GM19025 (cell line): Measurements from ENCODE around the gene SGTB.

Source experiments
- ATAC-seq: cut with Tn5 transposase; IDR thresholded peaks from one replicate; pipeline ENCODE4 v1.9.1; 2021; ENCODE audit warnings: mild to moderate bottlenecking, low read depth, moderate library complexity; ENCODE audit not compliant: unreplicated experiment

Gene SGTB, protein sequence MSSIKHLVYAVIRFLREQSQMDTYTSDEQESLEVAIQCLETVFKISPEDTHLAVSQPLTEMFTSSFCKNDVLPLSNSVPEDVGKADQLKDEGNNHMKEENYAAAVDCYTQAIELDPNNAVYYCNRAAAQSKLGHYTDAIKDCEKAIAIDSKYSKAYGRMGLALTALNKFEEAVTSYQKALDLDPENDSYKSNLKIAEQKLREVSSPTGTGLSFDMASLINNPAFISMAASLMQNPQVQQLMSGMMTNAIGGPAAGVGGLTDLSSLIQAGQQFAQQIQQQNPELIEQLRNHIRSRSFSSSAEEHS

DNA sequence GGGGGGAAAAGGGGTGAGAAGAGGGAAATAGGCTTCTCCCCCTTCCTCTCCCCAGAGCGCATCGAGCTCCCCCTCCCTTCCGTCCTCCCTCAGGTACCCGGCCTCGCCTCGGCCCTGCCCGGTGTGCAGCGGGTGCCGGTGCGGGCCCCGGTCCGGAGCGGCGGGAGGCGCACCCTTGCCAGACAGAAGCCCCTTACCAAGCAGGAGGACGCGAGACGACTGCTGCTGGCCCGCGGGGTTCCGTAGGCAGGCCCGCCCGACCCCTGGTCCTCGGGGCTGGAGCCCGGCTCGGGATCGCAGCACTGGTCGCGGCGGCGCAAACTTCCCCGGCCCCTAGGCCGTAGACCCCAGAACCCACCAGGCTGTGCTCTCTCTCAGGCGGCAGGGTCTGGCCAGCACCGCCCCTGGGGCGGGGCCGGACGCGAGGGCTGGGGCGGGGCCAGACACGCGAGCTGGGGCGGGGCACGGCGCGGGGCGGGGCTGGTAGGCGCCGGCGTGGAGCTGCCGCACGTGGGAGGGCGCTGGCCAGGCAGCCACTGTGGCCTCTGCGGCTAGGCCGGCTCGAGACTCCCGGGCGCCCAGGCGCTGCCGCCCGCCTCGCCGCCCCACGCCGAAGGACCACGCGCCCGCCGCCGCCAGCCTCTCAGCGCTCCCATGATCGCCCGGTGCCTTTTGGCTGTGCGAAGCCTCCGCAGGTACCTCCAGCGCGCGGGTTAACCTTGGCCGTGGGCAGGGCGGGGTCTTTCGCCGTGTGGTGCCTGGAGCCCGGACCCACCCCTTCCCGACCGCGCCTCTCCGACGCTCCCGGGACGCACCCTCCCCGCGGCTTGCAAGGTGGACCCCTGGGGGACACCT, at the start of gene SGTB, which contains the start of gene NLN:
TSS of gene SGTB (minus strand) at position 390 of the 855 bp plus-strand sequence. CDS start 1,302 bp downstream, outside the sequence.
TSS of gene NLN (plus strand) at position 486 of the 855 bp plus-strand sequence. CDS start at position 655, 169 bp downstream.
- peak; percentile 94 for ATAC-seq

DNA sequence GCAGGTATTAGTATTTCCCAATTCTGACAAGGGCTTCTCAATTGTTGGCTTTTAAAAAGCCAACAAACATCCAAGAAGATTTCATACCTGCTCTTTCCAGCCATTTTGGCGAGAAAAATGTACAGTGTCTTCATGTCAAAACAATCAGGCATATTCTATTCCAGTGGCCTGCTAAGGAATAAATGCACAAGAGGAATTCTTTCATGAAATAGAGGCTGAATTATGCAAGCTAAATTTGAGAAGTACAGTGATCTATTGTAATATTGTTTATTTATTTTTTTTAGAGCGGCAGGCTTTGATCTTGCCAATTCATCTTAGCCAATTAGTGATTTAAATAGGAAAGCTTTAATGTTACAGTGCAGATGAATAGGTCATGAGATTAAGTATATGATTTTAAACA, 49.4 kb upstream of the SGTB start:
- ATAC-seq: no peak

DNA sequence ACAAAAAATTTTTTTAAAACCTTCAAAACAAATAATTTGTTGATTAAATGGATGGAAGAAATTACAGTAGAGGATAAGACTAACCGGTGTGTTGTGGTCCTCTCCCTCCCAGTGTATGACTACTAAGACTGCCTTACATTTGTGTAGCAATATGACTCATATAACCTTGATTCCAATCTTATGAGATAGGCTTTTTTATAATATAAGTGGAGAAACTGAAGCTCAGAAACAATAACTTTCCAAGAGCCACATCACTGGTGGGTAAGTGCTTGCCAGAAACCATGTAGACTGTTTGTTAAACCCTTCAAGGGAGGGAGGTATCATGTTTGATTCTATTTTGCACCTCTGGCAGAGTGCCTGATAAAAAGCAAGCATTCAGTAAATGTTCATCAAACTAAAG, 47.6 kb upstream of the SGTB start:
- ATAC-seq: no peak

DNA sequence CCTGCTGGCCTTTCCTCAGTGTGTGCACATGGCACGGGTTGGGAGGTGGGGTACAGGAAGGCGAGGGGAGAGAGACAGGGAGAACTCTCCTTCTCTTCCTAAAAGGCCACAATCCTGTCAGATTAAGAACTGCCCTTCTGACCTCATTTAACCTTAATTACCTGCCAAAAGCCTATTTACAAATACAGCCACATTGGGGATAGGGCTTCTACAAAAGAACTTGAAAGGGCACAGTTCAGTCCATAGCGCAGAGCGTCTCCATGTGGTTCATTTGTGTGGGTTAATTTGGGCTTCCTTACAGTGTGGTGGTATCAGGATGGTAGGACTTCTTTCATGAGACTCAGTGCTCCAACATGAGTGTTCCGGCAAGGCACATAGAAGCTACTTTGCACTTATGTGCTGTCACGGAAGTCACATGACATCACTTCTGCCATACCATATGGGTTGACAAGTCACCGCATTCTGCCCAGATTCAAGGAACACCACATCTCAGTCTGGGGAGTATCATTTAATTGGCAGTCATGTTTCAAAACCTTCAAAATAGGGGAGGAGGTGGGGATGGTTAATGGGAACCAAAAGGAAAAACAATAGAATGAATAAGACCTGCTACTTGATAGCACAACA, 46.9 kb upstream of the SGTB start:
- ATAC-seq: no peak

DNA sequence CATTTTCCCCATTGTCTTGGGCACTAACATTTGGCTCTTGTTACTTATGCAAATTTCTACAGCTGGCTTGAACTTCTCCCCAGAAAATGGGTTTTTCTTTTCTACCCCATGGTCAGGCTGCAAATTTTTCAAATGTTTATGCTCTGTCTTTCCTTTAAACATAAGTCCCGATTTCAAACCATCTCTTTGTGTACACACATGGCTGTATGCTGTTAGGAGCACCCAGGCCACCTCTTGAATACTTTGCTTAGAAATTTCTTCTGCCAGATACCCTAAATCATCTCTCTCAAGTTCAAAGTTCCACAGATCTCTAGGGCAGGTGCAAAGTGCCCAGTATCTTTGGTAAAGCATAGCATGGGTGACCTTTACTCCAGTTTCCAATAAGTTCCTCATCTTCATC, 45.7 kb upstream of the SGTB start:
- ATAC-seq: no peak

DNA sequence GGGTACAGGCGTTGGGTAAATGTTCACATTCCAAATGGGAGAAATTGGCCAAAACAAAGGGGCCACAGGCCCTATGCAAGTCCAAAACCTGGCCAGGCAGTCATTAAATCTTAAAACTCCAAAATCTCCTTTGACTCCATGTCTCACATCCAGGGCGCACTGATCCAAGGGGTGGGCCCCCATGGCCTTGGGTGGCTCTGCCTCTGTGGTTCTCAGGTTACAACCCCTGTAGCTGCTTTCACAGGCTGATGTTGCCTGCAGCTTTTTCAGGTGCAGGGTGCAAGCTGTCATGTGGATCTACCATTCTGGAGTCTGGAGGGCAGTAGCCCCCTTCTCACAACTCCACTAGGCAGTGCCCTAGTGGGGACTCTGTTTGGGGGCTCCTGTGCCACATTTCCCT, 44.9 kb upstream of the SGTB start:
- no peak for ATAC-seq

DNA sequence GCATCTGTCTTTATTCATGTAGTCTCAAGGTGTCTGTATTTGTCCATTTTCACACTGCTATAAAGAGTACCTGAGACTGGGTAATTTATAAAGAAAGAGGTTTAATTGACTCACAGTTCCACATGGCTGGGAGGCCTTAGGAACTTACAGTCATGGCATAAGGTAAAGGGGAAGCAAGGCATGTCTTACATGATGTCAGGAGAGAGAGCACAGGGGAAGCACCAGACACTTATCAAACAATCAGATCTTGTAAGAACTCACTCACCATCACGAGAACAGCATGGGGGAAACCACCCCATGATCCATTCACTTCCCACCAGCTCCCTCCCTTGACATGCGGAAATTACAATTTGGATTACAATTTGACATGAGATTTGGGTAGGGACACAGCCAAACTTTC, 44.3 kb upstream of the SGTB start:
- ATAC-seq: no peak

DNA sequence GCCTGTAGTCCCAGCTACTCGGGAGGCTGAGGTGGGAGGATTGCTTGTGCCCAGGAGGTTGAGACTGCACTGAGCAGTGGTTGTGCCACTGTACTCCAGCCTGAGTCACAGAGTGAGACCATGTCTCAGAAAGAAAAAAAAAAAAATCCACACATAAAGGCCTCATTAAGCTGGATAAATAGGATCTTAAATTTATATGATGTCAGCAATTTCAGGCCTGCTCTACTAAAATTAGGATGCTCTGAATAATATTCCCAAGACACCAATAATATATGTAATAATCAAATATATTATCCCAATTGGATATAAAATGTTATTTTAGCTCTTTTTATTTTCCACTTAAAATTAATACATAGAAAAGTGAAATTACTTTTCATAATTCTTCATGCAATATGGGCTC, 43.7 kb upstream of the SGTB start:
- ATAC-seq: no peak

DNA sequence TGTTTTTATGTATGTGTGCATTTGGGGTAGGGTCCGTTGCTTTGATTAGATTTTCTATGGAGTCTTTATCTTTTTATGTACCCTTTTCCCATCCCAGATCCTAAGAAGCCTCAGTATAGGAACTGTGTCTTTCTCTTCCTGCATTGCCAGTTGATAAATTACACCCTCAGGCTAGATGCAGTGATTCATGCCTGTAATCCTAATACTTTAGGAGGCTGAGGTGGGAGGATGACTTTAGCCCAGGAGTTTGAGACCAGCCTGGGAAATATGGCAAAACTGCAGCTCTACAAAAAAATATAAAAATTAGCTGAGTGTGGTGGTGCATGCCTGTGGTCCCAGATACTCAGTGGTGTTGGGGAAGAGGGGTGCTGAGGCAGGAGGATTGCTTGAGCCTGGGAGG, 40.3 kb upstream of the SGTB start:
- no peak for ATAC-seq

DNA sequence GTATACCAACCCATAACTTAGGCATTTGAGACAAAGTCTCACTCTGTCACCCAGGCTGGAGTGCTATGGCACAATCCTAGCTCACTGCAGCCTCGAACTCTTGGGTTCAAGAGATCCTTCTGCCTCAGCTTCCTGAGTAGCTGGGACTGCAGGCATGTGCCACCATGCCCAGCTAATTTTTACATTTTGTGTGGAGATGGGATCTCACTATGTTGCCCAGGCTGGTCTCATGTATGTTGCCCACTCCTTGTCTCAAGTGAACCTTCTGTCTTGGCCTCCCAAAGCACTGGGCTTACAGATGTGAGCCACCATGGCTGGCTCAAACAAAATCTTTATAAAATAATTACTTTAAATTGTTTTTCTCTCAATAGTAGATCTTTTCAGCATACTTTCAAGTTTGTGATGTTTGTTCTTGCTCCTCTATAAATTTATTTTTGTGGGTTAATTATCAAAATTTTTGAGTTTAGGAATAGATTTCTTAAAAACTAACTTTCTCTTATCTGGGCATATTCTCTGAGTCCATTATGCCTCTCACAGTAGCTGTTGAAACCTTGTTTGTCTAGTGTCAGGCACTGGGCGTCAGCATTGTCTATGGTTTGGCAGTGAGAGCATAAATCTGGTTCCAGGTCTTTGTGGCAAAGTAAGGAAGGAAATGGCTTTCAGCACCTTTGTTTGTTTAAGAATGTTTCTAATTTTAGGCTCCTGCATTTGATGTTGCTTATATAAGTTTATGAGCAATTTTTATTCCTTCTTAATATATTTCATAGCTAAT, 38.8 kb upstream of the SGTB start:
- no peak for ATAC-seq

DNA sequence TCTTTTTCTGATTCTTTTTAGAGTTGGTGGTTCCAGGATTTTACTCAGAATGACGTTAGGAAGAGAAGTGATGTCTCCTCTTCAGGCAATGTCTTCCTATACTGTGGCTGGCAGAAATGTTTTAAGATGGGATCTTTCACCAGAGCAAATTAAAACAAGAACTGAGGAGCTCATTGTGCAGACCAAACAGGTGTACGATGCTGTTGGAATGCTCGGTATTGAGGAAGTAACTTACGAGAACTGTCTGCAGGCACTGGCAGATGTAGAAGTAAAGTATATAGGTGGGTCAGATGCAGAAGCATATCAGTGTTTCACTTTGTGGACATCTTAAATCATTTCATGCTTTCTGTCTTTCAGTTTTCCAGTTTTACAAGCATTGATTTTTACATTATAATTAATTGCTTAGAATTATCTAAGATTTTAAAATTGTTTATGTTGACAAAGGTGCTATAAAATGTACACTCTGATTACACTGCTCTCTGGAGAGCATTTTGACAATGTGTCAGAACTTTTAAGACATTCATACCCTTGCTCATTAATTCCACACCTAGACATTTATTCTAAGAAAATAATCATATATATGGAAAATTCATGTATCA, 36.7 kb upstream of the SGTB start:
- no peak for ATAC-seq

DNA sequence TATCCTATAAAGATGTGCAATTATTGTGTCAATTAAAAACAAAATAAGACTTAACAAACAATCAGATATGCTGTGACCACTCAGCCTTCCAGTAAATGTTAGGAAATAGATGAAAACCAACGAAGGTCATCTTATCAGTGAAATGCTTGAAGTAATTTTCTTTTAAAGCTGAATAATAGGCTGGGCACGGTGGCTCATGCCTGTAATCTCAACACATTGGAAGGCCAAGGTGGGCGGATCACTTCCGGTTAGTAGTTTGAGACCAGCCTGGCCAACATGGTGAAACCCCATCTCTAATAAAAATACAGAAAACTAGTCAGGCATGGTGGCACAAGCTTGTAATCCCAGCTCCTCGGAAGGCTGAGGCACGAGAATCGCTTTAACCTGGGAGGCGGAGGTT, 31.3 kb upstream of the SGTB start:
- no peak for ATAC-seq

DNA sequence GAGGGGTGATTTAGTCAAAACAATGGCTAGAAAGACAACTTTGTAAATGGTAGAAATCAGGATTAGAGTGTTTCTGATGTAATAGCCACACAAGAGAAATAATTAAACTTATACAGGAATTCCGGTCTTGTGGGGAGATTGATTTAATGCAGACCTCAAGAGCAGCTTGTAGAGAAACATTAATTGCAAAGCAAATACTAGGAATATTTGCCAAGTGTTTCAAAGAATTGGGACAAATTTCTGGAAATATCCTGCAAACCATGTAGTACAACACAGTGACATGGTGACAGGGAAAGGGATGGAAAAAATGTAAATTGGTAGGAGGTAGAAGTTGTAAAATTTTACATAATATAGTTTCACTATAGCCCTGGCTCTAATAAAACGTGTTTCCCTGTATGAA, 29.0 kb upstream of the SGTB start:
- ATAC-seq: no peak

DNA sequence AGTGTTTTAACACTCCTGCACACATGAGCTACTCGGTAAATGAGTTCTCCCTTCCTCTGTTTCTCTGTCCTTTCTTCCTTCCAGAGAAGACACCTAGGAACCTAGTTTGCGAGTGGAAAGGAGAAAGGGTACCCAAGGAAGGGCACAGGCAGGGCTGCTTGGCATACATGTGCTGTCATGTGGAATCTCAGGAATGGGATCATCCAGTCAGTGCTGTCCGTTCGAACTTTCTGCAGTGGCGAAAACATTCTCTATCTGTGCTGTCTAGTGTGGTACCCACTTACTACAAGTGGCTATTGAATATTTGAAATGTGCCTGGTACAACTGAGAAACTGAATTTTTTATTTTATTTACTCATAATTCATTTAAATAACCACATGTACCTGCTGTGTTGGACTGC, 28.0 kb upstream of the SGTB start:
- no peak for ATAC-seq

DNA sequence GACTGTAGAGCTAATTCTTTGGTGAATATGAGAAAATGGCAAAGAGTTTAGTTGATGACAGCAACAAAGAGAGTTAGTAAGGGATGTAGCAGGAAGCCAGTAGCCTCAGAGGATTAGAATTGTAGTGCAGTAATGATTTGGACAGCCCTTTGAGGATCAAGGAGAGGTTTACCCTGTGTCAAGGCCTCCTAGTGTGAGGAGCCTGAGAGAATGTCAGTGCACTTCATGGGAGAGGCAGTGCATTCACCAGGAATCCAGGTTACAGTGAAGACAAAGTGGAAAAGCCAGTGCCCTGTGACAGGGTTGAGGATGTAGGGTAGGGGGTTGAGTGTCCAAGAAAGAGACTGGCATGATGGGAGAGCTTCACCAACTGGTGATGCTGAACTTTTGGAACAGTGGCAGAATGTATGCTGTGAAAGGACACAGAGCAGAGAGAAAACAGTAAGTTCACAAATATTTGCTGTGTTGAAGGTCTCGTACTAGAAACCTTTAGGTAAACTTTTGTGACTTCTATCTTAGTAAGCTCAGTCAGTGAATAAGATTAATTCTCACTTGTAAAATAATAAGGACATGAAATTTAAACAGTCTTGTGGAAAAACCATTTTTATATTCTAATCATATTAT, 27.4 kb upstream of the SGTB start:
- no peak for ATAC-seq

DNA sequence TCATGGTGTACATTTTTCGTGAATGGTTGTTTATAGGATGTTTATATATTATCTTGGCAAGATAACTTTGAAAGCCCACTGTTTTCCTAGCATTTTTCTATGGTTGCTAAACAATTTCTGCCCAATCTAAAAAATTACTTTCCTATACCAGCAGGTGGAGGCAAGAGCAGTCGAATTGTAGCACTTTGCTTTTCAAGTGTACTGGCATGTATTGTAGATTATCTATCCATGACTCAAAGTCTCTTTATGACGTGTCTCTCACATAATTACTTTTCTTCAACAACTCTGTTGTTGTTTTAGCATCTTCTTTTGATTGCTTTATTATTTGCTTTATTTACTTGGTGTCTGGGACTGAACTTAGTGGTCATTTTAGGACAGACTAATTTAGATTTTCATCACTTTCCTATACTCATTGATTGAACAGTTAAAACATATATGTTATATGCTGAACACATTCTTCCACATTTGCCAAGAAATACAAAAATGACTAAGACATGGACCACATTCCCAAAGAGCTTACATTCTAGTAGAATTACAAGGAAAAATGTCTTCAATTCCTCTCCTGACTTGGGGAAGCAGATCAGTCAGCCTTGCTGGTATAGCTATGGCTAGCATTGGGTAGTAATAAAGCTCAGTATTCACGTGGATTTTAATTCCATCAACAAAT, 20.8 kb upstream of the SGTB start:
- peak; percentile 67 for ATAC-seq

DNA sequence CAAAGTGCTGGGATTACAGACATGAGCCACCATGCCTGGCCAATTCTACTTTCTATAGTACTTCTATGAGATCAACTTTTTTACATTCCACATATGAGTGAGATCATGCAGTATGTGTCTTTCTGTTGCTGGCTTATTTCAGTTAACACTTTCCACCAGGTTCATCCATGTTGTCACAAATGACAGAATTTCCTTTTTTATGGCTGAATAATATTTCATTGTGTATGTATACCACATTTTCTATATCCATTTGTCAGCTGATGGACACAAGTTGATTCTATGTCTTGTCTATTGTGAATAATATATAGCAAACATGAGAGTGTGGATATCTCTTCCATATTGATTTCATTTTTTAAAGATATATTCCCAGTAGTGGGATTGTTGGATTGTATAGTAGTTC, 17.3 kb upstream of the SGTB start:
- ATAC-seq: no peak

DNA sequence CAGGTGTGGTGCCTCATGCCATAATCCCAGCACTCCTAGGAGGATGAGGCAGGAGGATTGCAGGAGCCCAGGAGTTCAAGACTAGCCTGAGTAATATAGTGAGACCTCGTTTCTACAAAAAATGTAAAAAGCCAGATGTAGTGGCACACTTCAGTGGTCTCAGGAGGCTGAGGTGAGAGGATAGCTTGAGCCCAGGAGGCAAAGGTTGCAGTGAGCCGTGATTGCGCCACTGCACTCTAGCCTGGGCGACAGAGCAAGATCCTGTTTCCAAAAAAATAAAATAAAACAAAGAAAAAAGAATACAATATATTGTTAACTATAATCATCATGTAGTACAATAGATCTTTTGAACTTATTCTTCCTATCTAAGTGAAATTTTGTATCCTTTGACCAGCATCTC, 16.4 kb upstream of the SGTB start:
- ATAC-seq: no peak

DNA sequence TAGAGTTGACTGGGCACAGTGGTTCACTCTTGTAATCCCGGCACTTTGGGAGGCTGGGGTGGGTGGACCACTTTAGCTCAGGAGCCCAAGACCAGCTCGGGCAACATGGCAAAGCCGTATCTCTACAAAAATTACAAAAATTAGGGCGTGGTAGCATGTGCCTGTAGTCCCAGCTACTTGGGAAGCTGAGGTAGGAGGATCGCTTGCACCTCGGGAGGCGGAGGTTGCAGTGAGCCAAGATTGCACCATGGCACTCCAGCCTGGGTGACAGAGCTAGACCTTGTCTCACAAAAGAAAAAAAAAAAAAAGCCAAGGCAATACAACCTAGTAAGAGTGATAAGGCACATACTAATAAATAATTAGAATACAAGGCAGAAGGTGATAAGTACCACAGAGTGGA, 15.9 kb upstream of the SGTB start:
- ATAC-seq: no peak
